Caco-2 (cell line): ENCODE data around the gene CLIC4. TPM values are rescaled to one million over a fixed set of nuclear protein-coding genes. Genes with fewer than 3 reads are reported as not detected.

Source experiments
- BruUV-seq: library from RNA; stranded (reverse); fragments of 400-500 nt; replicated peaks from 2 replicates; lab custom pipeline; 2021; lab: Mats Ljungman, UMichigan
- CTCF ChIA-PET: fragments of 300-600 bp; sonication (Branson Sonifier 250); formaldehyde crosslinking; loops from one replicate; lab custom pipeline; 2022; ENCODE audit warnings: antibody characterized with exemption; lab: Charles Lee
- POLR2A ChIA-PET: fragments of 300-600 bp; sonication (Branson Sonifier 250); formaldehyde crosslinking; loops from one replicate; lab custom pipeline; 2022; ENCODE audit warnings: antibody characterized with exemption; lab: Charles Lee
- DNase-seq, 2 experiments: peaks; one replicate each; pipeline versions ENCODE4 v3.0.0 to v3.0.0-alpha.2; 2020 to 2022
- H3K27me3 ChIP-seq: replicated peaks from 2 replicates; pipeline ENCODE4 v1.6.0; 2011; ENCODE audit warnings: low read length; ENCODE audit not compliant: control insufficient read depth, insufficient read depth
- H3K36me3 ChIP-seq: 2 replicates; pipeline ENCODE4 v1.5.1; 2011; ENCODE audit warnings: low read length; ENCODE audit not compliant: control insufficient read depth, insufficient read depth
- H3K4me1 ChIP-seq: fragments of 250-450 bp; sonication (Bioruptor Pico); 2 replicates; pipeline ENCODE4 v1.5.1; 2020; ENCODE audit warnings: mild to moderate bottlenecking
- H3K4me3 ChIP-seq: 2 replicates; pipeline ENCODE4 v1.5.1; 2011; ENCODE audit warnings: low read depth, mild to moderate bottlenecking, control low read depth, low read length
- H3K9me3 ChIP-seq: fragments of 250-450 bp; sonication (Bioruptor Pico); 2 replicates; pipeline ENCODE4 v1.5.1; 2020; ENCODE audit warnings: mild to moderate bottlenecking, moderate library complexity
- H3K27ac Mint-ChIP-seq: one replicate; pipeline ENCODE4 v1.8.0; 2022; ENCODE audit warnings: mixed read lengths; ENCODE audit not compliant: unreplicated experiment
- H3K27me3 Mint-ChIP-seq: one replicate; pipeline ENCODE4 v1.8.0; 2022; ENCODE audit warnings: mixed read lengths; ENCODE audit not compliant: insufficient read depth, unreplicated experiment
- H3K36me3 Mint-ChIP-seq: one replicate; pipeline ENCODE4 v1.8.0; 2022; ENCODE audit warnings: mild to moderate bottlenecking, mixed read lengths; ENCODE audit not compliant: insufficient read depth, unreplicated experiment
- H3K4me1 Mint-ChIP-seq: one replicate; pipeline ENCODE4 v1.8.0; 2022; ENCODE audit warnings: low read depth, mixed read lengths; ENCODE audit not compliant: unreplicated experiment
- H3K4me3 Mint-ChIP-seq: one replicate; pipeline ENCODE4 v1.8.0; 2022; ENCODE audit warnings: mild to moderate bottlenecking, moderate library complexity, mixed read lengths; ENCODE audit not compliant: unreplicated experiment
- H3K9me3 Mint-ChIP-seq: one replicate; pipeline ENCODE4 v1.8.0; 2022; ENCODE audit warnings: mixed read lengths; ENCODE audit not compliant: unreplicated experiment
- CTCF ChIP-seq, 2 experiments: fragments of 200-600 bp in 1 of 2; IDR thresholded peaks; 1 replicate in 1 of 2; 2 replicates in 1 of 2; pipeline versions ENCODE4 v1.5.1 to v1.8.0; 2011 to 2022; ENCODE audit warnings: antibody characterized with exemption in 1 of 2, control low read depth in 1 of 2, inconsistent platforms in 1 of 2, low read depth in 1 of 2, low read length in 1 of 2, mild to moderate bottlenecking in 1 of 2, moderate library complexity in 1 of 2; ENCODE audit not compliant: insufficient read depth in 1 of 2, severe bottlenecking in 1 of 2, unreplicated experiment in 1 of 2
- intact Hi-C: fragments of 100-400 bp; cut with micrococcal nuclease; formaldehyde crosslinking; loops from one replicate; pipeline ENCODE4 v1.10.0; 2022; ENCODE audit not compliant: unreplicated experiment
- total RNA-seq: library from RNA; stranded (reverse); gene quantifications from 2 replicates; pipeline ENCODE4 v1.2.3, GENCODE V29; 2022

CLIC4 gene
- total RNA-seq, 1 experiment from 2014 or later: 140 TPM

GRCh38 chr1:24803220-24803619 is 58.0 kb downstream of the CLIC4 start:
- Mint-ChIP-seq H3K4me1 (no peaks in the 10 kb centered on the region), H3K27me3 (no peaks in the 10 kb centered on the region), H3K4me3 (no peak overlapping the region), H3K36me3 (peaks cover 19% of the 10 kb centered on the region), H3K27ac (no peak overlapping the region), H3K9me3 (no peaks in the 10 kb centered on the region)
- no TSS peak for BruUV-seq
- intact Hi-C loops: no loop called here
- POLR2A ChIA-PET: no interaction called here
- Histone ChIP-seq H3K4me1 (no peaks in the 10 kb centered on the region), H3K36me3 (no peaks in the 10 kb centered on the region), H3K27me3 (no peaks in the 10 kb centered on the region), H3K4me3 (no peak overlapping the region), H3K9me3 (no peaks in the 10 kb centered on the region)
- CTCF ChIA-PET: no interaction called here
- no peak for DNase-seq
- TF ChIP-seq CTCF (IDR thresholded peaks at IDR 0.05; ENCODE audit: insufficient read depth in 1 of 2, low read depth in 1 of 2, low read length in 1 of 2, severe bottlenecking in 1 of 2, unreplicated experiment in 1 of 2): no peak

GRCh38 chr1:24803987-24804530 is 58.8 kb downstream of the CLIC4 start:
- intact Hi-C loops: no loop called here
- Histone ChIP-seq H3K36me3 (no peaks in the 10 kb centered on the region), H3K4me1 (no peaks in the 10 kb centered on the region), H3K4me3 (no peak overlapping the region), H3K9me3 (no peaks in the 10 kb centered on the region), H3K27me3 (no peaks in the 10 kb centered on the region)
- BruUV-seq: no TSS peak
- Mint-ChIP-seq H3K36me3 (peaks cover 14% of the 10 kb centered on the region), H3K27ac (no peak overlapping the region), H3K4me3 (no peak overlapping the region), H3K27me3 (no peaks in the 10 kb centered on the region), H3K9me3 (no peaks in the 10 kb centered on the region), H3K4me1 (no peaks in the 10 kb centered on the region)
- ChIA-PET POLR2A (no interaction called here), CTCF (no interaction called here)
- no peak for DNase-seq
- TF ChIP-seq CTCF (IDR thresholded peaks at IDR 0.05; ENCODE audit: insufficient read depth in 1 of 2, low read depth in 1 of 2, low read length in 1 of 2, severe bottlenecking in 1 of 2, unreplicated experiment in 1 of 2): no peak

- ChIA-PET CTCF (no interaction called here), POLR2A (no interaction called here)
- no peaks in the 10 kb centered on the region for H3K4me1 Mint-ChIP-seq
- Histone ChIP-seq H3K27me3 (no peaks in the 10 kb centered on the region), H3K4me3 (no peak overlapping the region), H3K9me3 (no peaks in the 10 kb centered on the region), H3K4me1 (no peaks in the 10 kb centered on the region), H3K36me3 (no peaks in the 10 kb centered on the region)
- intact Hi-C loops: no loop called here
- no peak for DNase-seq
- no peak for TF ChIP-seq CTCF (IDR thresholded peaks at IDR 0.05; ENCODE audit: insufficient read depth in 1 of 2, low read depth in 1 of 2, low read length in 1 of 2, severe bottlenecking in 1 of 2, unreplicated experiment in 1 of 2)
- BruUV-seq: no TSS peak
- no peak overlapping the region for H3K4me3 Mint-ChIP-seq
- H3K36me3 Mint-ChIP-seq: peaks cover 11% of the 10 kb centered on the region
- H3K9me3 Mint-ChIP-seq: no peaks in the 10 kb centered on the region
- no peak overlapping the region for H3K27ac Mint-ChIP-seq
- H3K27me3 Mint-ChIP-seq: no peaks in the 10 kb centered on the region
Observed at GRCh38 chr1:24805534-24806301, 60.5 kb downstream of the CLIC4 start.
